ENCODE measurements around the gene SLC30A7. TPM values are rescaled to one million over a fixed set of nuclear protein-coding genes. Genes with fewer than 3 reads are reported as not detected.

Gene SLC30A7
- total and polyA plus RNA-seq, 4 donors, result 6.0 to 38.9 (median 10.9) TPM

- 11% methylated on average over 7 of the region's 7 CpGs for WGBS
- no peak overlapping the region for H3K27ac ChIP-seq (ENCODE audit: low read depth in 1 of 2, low read length in 2 of 2)
- H3K9ac ChIP-seq (ENCODE audit: low read depth in 1 of 2, low read length in 2 of 2), result no peak overlapping the region
- no peaks in the 10 kb centered on the region for H3K36me3 ChIP-seq (ENCODE audit: control insufficient read depth in 4 of 4, insufficient read depth in 3 of 4, low read depth in 1 of 4, low read length in 3 of 4)
- H3K4me1 ChIP-seq (ENCODE audit: control insufficient read depth in 4 of 4, insufficient read depth in 4 of 4, low read length in 3 of 4), result no peaks in the 10 kb centered on the region
- no peak overlapping the region for H3K4me3 ChIP-seq (ENCODE audit: low read depth in 1 of 3, low read length in 3 of 3)
- no peaks in the 10 kb centered on the region for H3K9me3 ChIP-seq (ENCODE audit: control insufficient read depth in 4 of 4, low read length in 3 of 4)
- H3K27me3 ChIP-seq (ENCODE audit: control insufficient read depth in 4 of 4, insufficient read depth in 4 of 4, low read length in 3 of 4), result no peaks in the 10 kb centered on the region
- no peak for DNase-seq (ENCODE audit: low spot score)
- TF ChIP-seq REST (IDR thresholded peaks at IDR 0.05) (no peak), RAD21 (IDR thresholded peaks at IDR 0.05) (peak; percentile 84 to 88), CTCF (IDR thresholded peaks at IDR 0.05; ENCODE audit: low read depth, low read length, missing input control) (peak; percentile 62), SP1 (IDR thresholded peaks at IDR 0.05) (no peak)
These were observed 27.4 kb upstream of the SLC30A7 start for GRCh38 chr1:100868364-100868995.

GRCh38 chr1:100869996-100870395 is 25.9 kb upstream of the SLC30A7 start:
- no peak overlapping the region for H3K27ac ChIP-seq (ENCODE audit: low read depth in 1 of 2, low read length in 2 of 2)
- no peak overlapping the region for H3K9ac ChIP-seq (ENCODE audit: low read depth in 1 of 2, low read length in 2 of 2)
- no peak for TF ChIP-seq ATF3 (IDR thresholded peaks at IDR 0.05)
- TF ChIP-seq ZBTB33 (IDR thresholded peaks at IDR 0.05), result no peak
- no peak for TF ChIP-seq JUND (IDR thresholded peaks at IDR 0.05)
- no peak for TF ChIP-seq MAX (IDR thresholded peaks at IDR 0.05)
- no peak for TF ChIP-seq NR2F2 (IDR thresholded peaks at IDR 0.05)
- no peak for TF ChIP-seq HNF4A (conservative IDR thresholded peaks at IDR 0.05)
- TF ChIP-seq HNF4G (IDR thresholded peaks at IDR 0.05), result no peak
- no peak for TF ChIP-seq SP1 (IDR thresholded peaks at IDR 0.05)
- TF ChIP-seq CTCF (IDR thresholded peaks at IDR 0.05; ENCODE audit: low read depth, low read length, missing input control), result no peak
- TF ChIP-seq FOXA2 (IDR thresholded peaks at IDR 0.05), result no peak
- no peak for TF ChIP-seq YY1 (IDR thresholded peaks at IDR 0.05)
- no peak for TF ChIP-seq RAD21 (IDR thresholded peaks at IDR 0.05)
- no peak for TF ChIP-seq FOXA1 (IDR thresholded peaks at IDR 0.05)
- no peak for TF ChIP-seq TAF1 (conservative IDR thresholded peaks at IDR 0.05)
- no peak for TF ChIP-seq GABPA (IDR thresholded peaks at IDR 0.05 in 1 of 2, conservative IDR thresholded peaks at IDR 0.05 in 1 of 2)
- TF ChIP-seq REST (IDR thresholded peaks at IDR 0.05), result no peak
- H3K9me3 ChIP-seq (ENCODE audit: control insufficient read depth in 4 of 4, low read length in 3 of 4), result no peaks in the 10 kb centered on the region
- H3K4me3 ChIP-seq (ENCODE audit: low read depth in 1 of 3, low read length in 3 of 3), result no peak overlapping the region
- 88% methylated on average over 2 of the region's 2 CpGs for WGBS
- DNase-seq (ENCODE audit: low spot score), result no peak
- H3K27me3 ChIP-seq (ENCODE audit: control insufficient read depth in 4 of 4, insufficient read depth in 4 of 4, low read length in 3 of 4), result no peaks in the 10 kb centered on the region
- H3K36me3 ChIP-seq (ENCODE audit: control insufficient read depth in 4 of 4, insufficient read depth in 3 of 4, low read depth in 1 of 4, low read length in 3 of 4), result no peaks in the 10 kb centered on the region
- peaks cover 0 to 5% (median 2%) of the 10 kb centered on the region in 4 donors for H3K4me1 ChIP-seq (ENCODE audit: control insufficient read depth in 4 of 4, insufficient read depth in 4 of 4, low read length in 3 of 4)

Data from liver (tissue), 9 donors.